SK-N-SH (cell line): ENCODE measurements around the gene TNFAIP8L3. TPM values are rescaled to one million over a fixed set of nuclear protein-coding genes. Genes with fewer than 3 reads are reported as not detected.

ENCODE experiments used
- CTCF ChIA-PET: fragments of 300-600, 350-600 bp; formaldehyde crosslinking; extraction: SDS; loops from one replicate; lab custom pipeline; 2021; lab: Yijun Ruan, JAX
- POLR2A ChIA-PET: fragments of 350-600 bp; sonication (Branson Sonifier 250); formaldehyde crosslinking; extraction: SDS; loops from one replicate; lab custom pipeline; 2020; ENCODE audit warnings: antibody characterized with exemption, inconsistent platforms; lab: Yijun Ruan, JAX
- DNase-seq: peaks from one replicate; pipeline ENCODE4 v3.0.0; 2012
- H2AFZ ChIP-seq: fragments of 200-600 bp; sonication (generic); 2 replicates; pipeline ENCODE4 v1.8.1; 2016; ENCODE audit warnings: antibody characterized with exemption, mild to moderate bottlenecking, low read depth
- H3F3A ChIP-seq: fragments of 200-600 bp; sonication (generic); replicated peaks from 2 replicates; pipeline ENCODE3; 2016; ENCODE audit warnings: antibody characterized with exemption, mild to moderate bottlenecking; ENCODE audit not compliant: insufficient read depth
- H3K27ac ChIP-seq, 2 experiments: fragments of 200-500 bp in 1 of 2; fragments of 200-600 bp in 1 of 2; sonication (Bioruptor generic) in 1 of 2; sonication (generic), shearing (Covaris generic) in 1 of 2; 2 replicates each; pipeline versions ENCODE4 v1.5.1 to v1.6.1; 2014 to 2016; ENCODE audit warnings: low read depth in 2 of 2, inconsistent platforms in 1 of 2, low read length in 1 of 2, mild to moderate bottlenecking in 1 of 2, mixed read lengths in 1 of 2
- H3K27me3 ChIP-seq: fragments of 200-600 bp; sonication (generic), shearing (Covaris generic); 2 replicates; pipeline ENCODE4 v1.6.1; 2016; ENCODE audit warnings: mixed run types; ENCODE audit not compliant: insufficient read depth
- H3K36me3 ChIP-seq, 2 experiments: fragments of 200-500 bp in 1 of 2; fragments of 200-600 bp in 1 of 2; sonication (Bioruptor generic) in 1 of 2; sonication (generic) in 1 of 2; replicated peaks in 1 of 2; 2 replicates each; pipeline versions ENCODE3 to v1.5.1; 2014 to 2016; ENCODE audit warnings: low read length in 1 of 2, mild to moderate bottlenecking in 1 of 2; ENCODE audit not compliant: insufficient read depth in 2 of 2, control insufficient read depth in 1 of 2
- H3K4me1 ChIP-seq, 2 experiments: fragments of 200-500 bp in 1 of 2; fragments of 200-600 bp in 1 of 2; sonication (Bioruptor generic) in 1 of 2; sonication (generic), shearing (Covaris generic) in 1 of 2; 2 replicates each; pipeline versions ENCODE4 v1.5.1 to v1.6.1; 2014 to 2016; ENCODE audit warnings: low read depth in 1 of 2, low read length in 1 of 2, mixed run types in 1 of 2; ENCODE audit not compliant: insufficient read depth in 2 of 2, control insufficient read depth in 1 of 2
- H3K4me2 ChIP-seq: fragments of 200-600 bp; sonication (generic), shearing (Covaris generic); 2 replicates; pipeline ENCODE4 v1.6.1; 2017; ENCODE audit warnings: mixed run types
- H3K4me3 ChIP-seq, 2 experiments: fragments of 200-500 bp in 1 of 2; fragments of 200-600 bp in 1 of 2; sonication (Bioruptor generic) in 1 of 2; sonication (generic), shearing (Covaris generic) in 1 of 2; 2 replicates each; pipeline versions ENCODE4 v1.5.1 to v1.8.1; 2014 to 2016; ENCODE audit warnings: low read depth in 2 of 2, inconsistent platforms in 1 of 2, low read length in 1 of 2, mild to moderate bottlenecking in 1 of 2, mixed read lengths in 1 of 2, moderate library complexity in 1 of 2
- H3K79me2 ChIP-seq: fragments of 200-600 bp; sonication (generic); 2 replicates; pipeline ENCODE4 v1.8.1; 2017; ENCODE audit warnings: mild to moderate bottlenecking; ENCODE audit not compliant: insufficient read depth
- H3K9ac ChIP-seq: fragments of 200-600 bp; sonication (generic); 2 replicates; pipeline ENCODE4 v1.6.1; 2017; ENCODE audit warnings: mixed run types
- H3K9me2 ChIP-seq: fragments of 200-600 bp; sonication (generic); 2 replicates; pipeline ENCODE4 v1.6.1; 2017; ENCODE audit warnings: mixed run types
- H3K9me3 ChIP-seq: fragments of 200-600 bp; sonication (generic); 2 replicates; pipeline ENCODE4 v1.6.1; 2017; ENCODE audit warnings: mixed run types, mild to moderate bottlenecking, moderate library complexity
- H4K20me1 ChIP-seq: fragments of 200-600 bp; sonication (generic); 2 replicates; pipeline ENCODE4 v1.6.1; 2017; ENCODE audit warnings: mild to moderate bottlenecking, mixed run types; ENCODE audit not compliant: insufficient read depth
- CHD2 ChIP-seq: fragments of 150-350 bp; IDR thresholded peaks from 2 replicates; pipeline ENCODE4 v1.6.1; 2018; ENCODE audit warnings: low read length; ENCODE audit not compliant: partially characterized antibody
- EP300 ChIP-seq, 2 experiments: IDR thresholded peaks; 2 replicates each; pipeline versions ENCODE4 v1.4.0 to v1.6.1; 2012; ENCODE audit warnings: borderline replicate concordance in 1 of 2, low read depth in 1 of 2, low read length in 1 of 2
- EZH2phosphoT487 ChIP-seq: fragments of 200-600 bp; sonication (generic); IDR thresholded peaks from 2 replicates; pipeline ENCODE4 v1.6.1; 2017; ENCODE audit warnings: low read depth, mixed run types, mild to moderate bottlenecking, antibody characterized with exemption, moderate library complexity, borderline replicate concordance
- GABPA ChIP-seq: IDR thresholded peaks from 2 replicates; pipeline ENCODE4 v1.4.0; 2012; ENCODE audit warnings: low read depth, mild to moderate bottlenecking
- JUND ChIP-seq: IDR thresholded peaks from 2 replicates; pipeline ENCODE4 v1.4.0; 2012
- MEF2A ChIP-seq: IDR thresholded peaks from 2 replicates; pipeline ENCODE4 v1.4.0; 2012; ENCODE audit warnings: low read depth, borderline replicate concordance
- RXRA ChIP-seq: IDR thresholded peaks from 2 replicates; pipeline ENCODE4 v1.4.0; 2012; ENCODE audit warnings: low read depth, mild to moderate bottlenecking, borderline replicate concordance
- SMC3 ChIP-seq: IDR thresholded peaks from 2 replicates; pipeline ENCODE4 v1.6.1; 2012; ENCODE audit warnings: low read depth, low read length, improper control_type of control experiment
- TAF1 ChIP-seq: IDR thresholded peaks from 2 replicates; pipeline ENCODE4 v1.6.1; 2012; ENCODE audit warnings: low read depth, mild to moderate bottlenecking, low read length, moderate library complexity, borderline replicate concordance
- WGBS: methylation state at CpG from one replicate; pipeline ENCODE4 v1.1.6; 2017; ENCODE audit warnings: low lambda C conversion rate; 5-methylcytosine and 5-hydroxymethylcytosine counted together
- polyA plus RNA-seq, 3 experiments: library from polyadenylated mRNA; depleted of rRNA; stranded (reverse); fragments of >200 nt; gene quantifications; 2 replicates each; pipeline ENCODE4 v1.2.3, GENCODE V29; 2012
- TF ChIP-seq, protein P1 (sequence below): IDR thresholded peaks from 2 replicates; pipeline ENCODE4; 2012
- TF ChIP-seq, protein P2 (sequence below): IDR thresholded peaks from 2 replicates; pipeline ENCODE4 v1.6.1; 2012; ENCODE audit warnings: mild to moderate bottlenecking, low read depth, low read length, moderate library complexity
- TF ChIP-seq, protein P3 (sequence below): fragments of 150-350 bp; IDR thresholded peaks from 2 replicates; pipeline ENCODE4 v1.6.1; 2016; ENCODE audit warnings: mild to moderate bottlenecking, low read depth, low read length

Gene TNFAIP8L3
- polyA plus RNA-seq, 1 of the 3 experiments (the other 2 are of a cell fraction), result 0.08 TPM

DNA sequence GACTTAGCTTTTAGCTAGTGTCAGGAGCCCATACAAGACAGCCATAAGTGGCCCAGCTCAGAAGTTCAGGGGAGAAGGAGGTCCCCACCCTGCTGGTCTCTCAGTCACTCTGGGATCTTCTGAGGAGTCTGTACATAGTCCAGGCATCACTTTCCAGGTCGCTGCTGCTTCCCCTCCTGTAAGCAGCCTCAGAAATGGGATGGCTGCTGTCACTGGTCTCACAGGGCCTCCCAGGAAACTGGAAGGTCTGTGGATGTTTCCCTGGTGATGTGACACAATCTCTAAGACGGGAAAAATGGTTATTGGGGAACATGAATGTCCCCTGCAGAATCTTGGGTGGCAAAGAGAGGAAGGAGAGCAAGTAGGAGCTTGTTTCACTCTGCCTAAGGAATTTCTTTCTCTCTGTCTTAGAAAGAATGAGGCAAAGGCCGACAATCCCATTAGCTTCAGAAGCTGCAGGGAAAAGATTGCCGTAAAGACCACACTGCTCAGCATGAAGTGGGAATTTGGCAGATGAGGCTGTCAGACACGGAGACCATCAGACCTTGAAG lies 43.2 kb upstream of the TNFAIP8L3 start (continued):
- TF ChIP-seq GABPA (no peak), CHD2 (no peak)

DNA sequence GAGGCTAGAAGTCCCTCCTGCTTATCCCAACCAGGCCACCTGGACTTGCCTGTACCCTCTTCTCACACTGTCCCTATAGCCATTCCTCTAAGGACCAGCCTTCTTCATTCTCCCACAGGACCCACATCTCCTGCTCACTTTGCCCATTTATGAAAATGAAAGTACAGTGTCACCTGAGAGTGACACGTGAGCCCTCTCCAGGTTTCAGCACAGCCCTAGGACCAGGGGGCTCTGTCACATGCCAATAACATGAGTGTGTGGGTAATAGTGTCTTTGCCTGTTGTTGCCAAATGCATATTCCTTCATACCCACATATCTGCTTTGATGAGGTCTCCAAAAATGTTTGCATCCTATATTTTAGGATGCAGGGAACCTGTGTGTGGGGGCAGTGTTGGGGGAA lies 42.3 kb upstream of the TNFAIP8L3 start:
- Histone ChIP-seq H3K4me1 (peaks cover 3% of the 10 kb centered on the region in 2 experiments; a peak in 2 of 4 replicates), H2AFZ (no peak overlapping the region), H3K4me2 (no peak overlapping the region), H3K9me2 (no peaks in the 10 kb centered on the region), H3K27me3 (no peaks in the 10 kb centered on the region; the same call in 1 of the 2 replicates), H3K27ac (no peak overlapping the region), H3K79me2 (no peaks in the 10 kb centered on the region), H3K9ac (no peak overlapping the region)
- POLR2A ChIA-PET, result no interaction called here
- no peak for DNase-seq
- 67% methylated on average over 1 of the region's 1 CpG for WGBS
- TF ChIP-seq EP300 (IDR thresholded peaks at IDR 0.05; ENCODE audit: borderline replicate concordance in 1 of 2, low read depth in 1 of 2, low read length in 1 of 2), result no peak
- TF ChIP-seq RXRA, result no peak
- no peak for TF ChIP-seq MEF2A
- no peak for TF ChIP-seq JUND
- no peak for TF ChIP-seq SMC3
- TF ChIP-seq EZH2phosphoT487, result no peak
- TF ChIP-seq, protein P1, sequence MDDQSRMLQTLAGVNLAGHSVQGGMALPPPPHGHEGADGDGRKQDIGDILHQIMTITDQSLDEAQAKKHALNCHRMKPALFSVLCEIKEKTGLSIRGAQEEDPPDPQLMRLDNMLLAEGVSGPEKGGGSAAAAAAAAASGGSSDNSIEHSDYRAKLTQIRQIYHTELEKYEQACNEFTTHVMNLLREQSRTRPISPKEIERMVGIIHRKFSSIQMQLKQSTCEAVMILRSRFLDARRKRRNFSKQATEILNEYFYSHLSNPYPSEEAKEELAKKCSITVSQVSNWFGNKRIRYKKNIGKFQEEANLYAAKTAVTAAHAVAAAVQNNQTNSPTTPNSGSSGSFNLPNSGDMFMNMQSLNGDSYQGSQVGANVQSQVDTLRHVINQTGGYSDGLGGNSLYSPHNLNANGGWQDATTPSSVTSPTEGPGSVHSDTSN, result no peak
- TF ChIP-seq TAF1, result no peak
- TF ChIP-seq, protein P2, sequence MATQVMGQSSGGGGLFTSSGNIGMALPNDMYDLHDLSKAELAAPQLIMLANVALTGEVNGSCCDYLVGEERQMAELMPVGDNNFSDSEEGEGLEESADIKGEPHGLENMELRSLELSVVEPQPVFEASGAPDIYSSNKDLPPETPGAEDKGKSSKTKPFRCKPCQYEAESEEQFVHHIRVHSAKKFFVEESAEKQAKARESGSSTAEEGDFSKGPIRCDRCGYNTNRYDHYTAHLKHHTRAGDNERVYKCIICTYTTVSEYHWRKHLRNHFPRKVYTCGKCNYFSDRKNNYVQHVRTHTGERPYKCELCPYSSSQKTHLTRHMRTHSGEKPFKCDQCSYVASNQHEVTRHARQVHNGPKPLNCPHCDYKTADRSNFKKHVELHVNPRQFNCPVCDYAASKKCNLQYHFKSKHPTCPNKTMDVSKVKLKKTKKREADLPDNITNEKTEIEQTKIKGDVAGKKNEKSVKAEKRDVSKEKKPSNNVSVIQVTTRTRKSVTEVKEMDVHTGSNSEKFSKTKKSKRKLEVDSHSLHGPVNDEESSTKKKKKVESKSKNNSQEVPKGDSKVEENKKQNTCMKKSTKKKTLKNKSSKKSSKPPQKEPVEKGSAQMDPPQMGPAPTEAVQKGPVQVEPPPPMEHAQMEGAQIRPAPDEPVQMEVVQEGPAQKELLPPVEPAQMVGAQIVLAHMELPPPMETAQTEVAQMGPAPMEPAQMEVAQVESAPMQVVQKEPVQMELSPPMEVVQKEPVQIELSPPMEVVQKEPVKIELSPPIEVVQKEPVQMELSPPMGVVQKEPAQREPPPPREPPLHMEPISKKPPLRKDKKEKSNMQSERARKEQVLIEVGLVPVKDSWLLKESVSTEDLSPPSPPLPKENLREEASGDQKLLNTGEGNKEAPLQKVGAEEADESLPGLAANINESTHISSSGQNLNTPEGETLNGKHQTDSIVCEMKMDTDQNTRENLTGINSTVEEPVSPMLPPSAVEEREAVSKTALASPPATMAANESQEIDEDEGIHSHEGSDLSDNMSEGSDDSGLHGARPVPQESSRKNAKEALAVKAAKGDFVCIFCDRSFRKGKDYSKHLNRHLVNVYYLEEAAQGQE, result no peak
- TF ChIP-seq, protein P3, sequence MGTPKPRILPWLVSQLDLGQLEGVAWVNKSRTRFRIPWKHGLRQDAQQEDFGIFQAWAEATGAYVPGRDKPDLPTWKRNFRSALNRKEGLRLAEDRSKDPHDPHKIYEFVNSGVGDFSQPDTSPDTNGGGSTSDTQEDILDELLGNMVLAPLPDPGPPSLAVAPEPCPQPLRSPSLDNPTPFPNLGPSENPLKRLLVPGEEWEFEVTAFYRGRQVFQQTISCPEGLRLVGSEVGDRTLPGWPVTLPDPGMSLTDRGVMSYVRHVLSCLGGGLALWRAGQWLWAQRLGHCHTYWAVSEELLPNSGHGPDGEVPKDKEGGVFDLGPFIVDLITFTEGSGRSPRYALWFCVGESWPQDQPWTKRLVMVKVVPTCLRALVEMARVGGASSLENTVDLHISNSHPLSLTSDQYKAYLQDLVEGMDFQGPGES, result no peak
- TF ChIP-seq, all 33 proteins: peak for 0
- Histone ChIP-seq H4K20me1 (no peaks in the 10 kb centered on the region), H3K9me3 (peaks cover 5% of the 10 kb centered on the region; the same call in 1 of the 2 replicates), H3K4me3 (no peak overlapping the region), H3K36me3 (no peaks in the 10 kb centered on the region), H3F3A (peaks cover 15% of the 10 kb centered on the region)
- CTCF ChIA-PET, result interaction anchor here (1.0 to 1.1 kb wide), 2 partner anchors 26 to 57 kb away, joined by 4 to 5 read pairs; no protein-coding TSS in a partner anchor
